Islet precursor cell (in vitro differentiated cells): Measurements from ENCODE around the gene SYNCRIP.
"Not testable (repeated sequence)": the region's sequence is repeated elsewhere in the genome, so short reads cannot be mapped to it uniquely, and the experiment has no call there.

Experiments used
- DNase-seq: peaks from one replicate; pipeline ENCODE4 v3.0.0-alpha.2; 2018

The SYNCRIP gene

GRCh38 chr6:85593438-85594196 is 49.1 kb downstream of the SYNCRIP start, which contains the start of gene SNX14:
SNX14 (minus strand) TSS chr6:85593858; CDS start chr6:85593718, 140 bp downstream.
- peak; percentile 97 for DNase-seq

DNA sequence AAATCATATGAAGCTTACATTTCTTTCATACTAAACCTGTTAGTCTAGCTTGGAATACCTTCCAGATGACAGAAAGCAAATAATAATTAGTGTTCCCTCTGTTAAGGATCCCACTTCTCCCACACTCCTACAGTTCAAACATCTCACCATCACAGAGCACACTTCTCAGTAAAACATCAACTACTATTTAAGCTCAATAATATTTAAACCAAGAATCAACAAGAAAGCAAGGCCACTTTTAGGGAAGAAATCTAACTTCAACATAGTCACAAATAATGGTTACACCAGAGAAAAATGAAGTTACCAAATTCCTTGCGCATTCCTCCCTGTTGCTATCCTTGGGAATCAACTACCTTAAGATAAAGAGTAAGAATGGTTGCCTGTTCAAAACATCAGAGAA is 50.7 kb downstream of the SYNCRIP start:
- DNase-seq: no peak

- DNase-seq: no peak
Measured at GRCh38 chr6:85591207-85591606, 51.5 kb downstream of the SYNCRIP start.

DNA sequence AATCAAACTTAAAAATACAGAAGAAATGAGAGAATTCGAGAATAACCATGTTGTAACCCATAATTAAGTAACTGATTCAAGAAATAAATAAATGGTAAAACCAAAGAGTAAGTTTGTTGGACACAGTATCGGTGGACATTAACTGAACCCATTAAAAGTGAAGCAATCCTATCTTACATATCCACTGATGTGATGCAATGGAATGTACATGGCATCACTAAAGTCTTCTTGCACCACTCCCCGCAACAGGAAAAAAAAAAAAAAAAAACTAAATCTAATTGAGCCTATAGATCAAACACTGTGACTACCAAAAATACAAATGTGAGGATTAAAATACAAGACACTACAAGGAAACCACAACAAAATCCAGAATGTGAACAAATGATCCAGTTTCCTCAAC is 56.9 kb downstream of the SYNCRIP start:
- no peak for DNase-seq

- DNase-seq: not testable (repeated sequence)
Measured at GRCh38 chr6:85582832-85583231, 59.9 kb downstream of the SYNCRIP start.

DNA sequence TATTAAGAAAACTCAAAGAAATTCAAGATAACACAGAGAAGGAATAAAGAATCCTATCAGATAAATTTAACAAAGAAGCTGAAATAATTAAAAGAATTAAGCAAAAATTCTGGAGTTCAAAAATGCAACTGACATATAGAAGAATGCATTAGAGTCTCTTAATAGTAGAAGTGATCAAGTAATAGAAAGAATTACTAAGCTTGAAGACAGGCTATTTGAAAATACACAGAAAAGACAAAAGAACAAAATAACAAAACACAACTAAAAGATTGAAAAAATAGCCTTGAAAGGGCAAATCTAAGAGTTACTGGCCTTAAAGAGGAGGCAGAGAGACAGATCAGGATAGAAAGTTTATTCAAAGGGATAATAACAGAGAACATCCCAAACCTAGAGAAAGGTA is 61.1 kb downstream of the SYNCRIP start:
- no peak for DNase-seq

DNA sequence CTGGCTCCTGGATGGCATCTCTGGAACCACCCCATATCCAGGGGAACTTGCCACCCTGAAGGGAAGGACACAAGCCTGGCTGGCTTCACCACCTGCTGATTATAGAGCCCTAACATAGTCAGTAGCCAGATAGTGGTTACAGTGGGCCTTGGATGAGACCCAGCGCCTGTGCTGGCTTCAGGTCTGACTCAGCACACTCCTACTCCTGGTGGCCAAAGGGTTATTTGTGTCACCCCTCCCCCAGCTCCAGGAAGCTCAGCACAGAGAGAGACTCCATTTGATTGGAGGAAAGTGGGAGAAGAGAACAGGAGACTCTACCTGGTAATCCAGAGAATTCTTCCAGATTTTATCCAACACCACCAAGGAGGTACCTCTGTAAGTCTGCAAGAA is 61.8 kb downstream of the SYNCRIP start:
- DNase-seq: peak; percentile 70

DNA sequence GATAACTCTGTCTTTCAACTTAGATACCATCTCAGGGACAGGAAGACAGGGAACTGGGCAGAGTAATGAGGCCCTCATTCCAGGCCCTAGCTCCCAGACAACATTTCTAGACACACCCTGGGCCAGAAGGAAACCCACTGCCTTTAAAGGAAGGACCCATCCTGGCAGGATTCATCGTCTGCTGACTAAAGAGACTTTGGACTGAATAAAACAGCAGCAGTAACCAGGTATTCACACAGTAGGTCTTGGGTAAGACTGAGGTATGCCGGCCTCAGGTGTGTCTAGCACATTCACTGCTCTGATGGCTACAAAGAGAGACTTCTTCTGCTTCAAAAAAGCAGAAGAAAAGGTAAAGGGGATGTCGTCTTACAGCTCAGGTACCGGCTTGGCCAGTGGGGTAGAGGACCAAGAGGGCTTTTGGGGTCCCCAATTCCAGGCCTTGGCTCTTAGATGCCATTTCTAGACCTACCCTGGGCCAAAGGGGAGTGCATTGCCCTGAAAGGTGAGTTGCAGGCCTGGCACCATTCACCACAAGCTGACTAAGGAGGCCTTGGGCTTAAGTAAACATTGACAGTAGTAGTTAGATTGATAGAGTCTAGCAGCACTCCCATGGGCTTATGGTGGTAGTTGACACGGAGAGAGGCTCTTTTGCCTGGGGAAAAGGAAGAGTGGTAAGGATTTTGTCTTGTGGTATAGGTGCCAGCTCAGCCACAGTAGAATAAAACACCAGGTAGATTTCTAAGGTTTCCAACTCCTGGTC is 62.4 kb downstream of the SYNCRIP start:
- no peak for DNase-seq

DNA sequence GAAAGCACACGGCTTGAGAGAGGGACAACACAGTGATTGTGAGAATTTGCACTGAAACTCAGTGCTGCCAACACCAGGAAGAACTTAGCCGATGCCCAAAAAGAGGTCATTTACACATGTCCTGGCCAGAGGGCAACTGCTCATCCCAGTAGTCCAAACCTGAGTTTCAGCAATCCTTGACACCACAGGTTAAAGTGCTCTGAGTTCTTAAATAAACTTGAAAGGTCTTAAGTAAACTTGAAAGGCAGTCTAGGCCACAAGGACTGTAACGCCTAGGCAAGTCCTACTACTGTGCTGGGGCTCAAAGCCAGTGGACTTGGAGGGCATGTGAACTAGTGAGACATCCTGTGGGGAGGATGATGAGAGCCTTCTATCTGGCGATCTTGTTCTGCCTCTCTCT is 63.1 kb downstream of the SYNCRIP start:
- no peak for DNase-seq

- DNase-seq: no peak
Measured at GRCh38 chr6:85576476-85576875, 66.2 kb downstream of the SYNCRIP start.

DNA sequence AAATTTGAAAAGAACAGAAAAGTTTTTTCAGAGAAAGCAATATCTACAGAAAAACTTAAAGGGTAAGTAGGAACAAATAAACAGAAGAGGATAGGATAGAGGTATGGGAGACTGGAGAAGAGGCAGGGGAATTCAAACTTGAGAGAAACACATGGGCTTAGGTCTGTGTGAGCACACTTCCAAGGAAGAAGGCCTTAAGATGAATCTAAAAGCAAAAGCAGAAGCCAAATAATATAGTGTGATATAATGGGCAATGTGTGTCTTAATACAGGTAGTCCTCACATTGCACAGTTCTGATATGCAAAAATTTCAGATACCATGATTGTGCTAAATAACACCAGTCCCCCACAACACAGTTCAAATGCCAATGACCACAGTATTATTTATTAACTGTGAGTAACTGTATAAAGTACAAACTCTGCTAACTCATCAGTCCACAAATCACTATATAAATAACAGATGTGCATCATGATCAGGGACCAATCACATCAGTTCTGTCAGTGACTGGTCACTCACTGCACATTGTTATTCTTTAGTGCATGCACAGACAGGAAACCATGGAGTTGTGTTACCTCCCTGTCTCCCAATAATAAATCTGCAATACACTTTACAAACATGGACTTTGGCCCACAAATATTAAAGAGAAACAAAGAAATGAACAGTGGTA is 67.6 kb downstream of the SYNCRIP start:
- no peak for DNase-seq

- no peak for DNase-seq
Measured at GRCh38 chr6:85569323-85569722, 73.4 kb downstream of the SYNCRIP start.

- DNase-seq: no peak
Measured at GRCh38 chr6:85568411-85568810, 74.3 kb downstream of the SYNCRIP start.

- DNase-seq: no peak
Measured at GRCh38 chr6:85565736-85566135, 77.0 kb downstream of the SYNCRIP start.

- DNase-seq: not testable (repeated sequence)
Measured at GRCh38 chr6:85564223-85564622, 78.5 kb downstream of the SYNCRIP start.
